Parathyroid adenoma (tissue), 2 donors: Measurements from ENCODE around the gene MARCHF6.

Source experiments
- H2AFZ ChIP-seq: fragments of 300-600 bp; sonication (generic); one replicate; pipeline ENCODE4 v1.7.0; 2017; ENCODE audit warnings: antibody characterized with exemption, mild to moderate bottlenecking
- H3K27ac ChIP-seq: fragments of 300-600 bp; sonication (generic); one replicate; pipeline ENCODE4 v1.7.0; 2017
- H3K27me3 ChIP-seq: fragments of 300-600 bp; sonication (generic); one replicate; pipeline ENCODE4 v1.7.0; 2017; ENCODE audit warnings: low read length; ENCODE audit not compliant: control insufficient read depth, insufficient read depth
- H3K36me3 ChIP-seq: fragments of 300-600 bp; sonication (generic); one replicate; pipeline ENCODE4 v1.7.0; 2017; ENCODE audit warnings: low read length; ENCODE audit not compliant: control insufficient read depth, insufficient read depth
- H3K4me1 ChIP-seq: fragments of 300-600 bp; sonication (generic); one replicate; pipeline ENCODE4 v1.7.0; 2017; ENCODE audit warnings: control low read depth
- H3K4me2 ChIP-seq: fragments of 300-600 bp; sonication (generic); one replicate; pipeline ENCODE4 v1.7.0; 2017; ENCODE audit warnings: low read length
- H3K4me3 ChIP-seq: fragments of 300-600 bp; sonication (generic); one replicate; pipeline ENCODE4 v1.7.0; 2017; ENCODE audit warnings: low read depth, low read length
- H3K79me2 ChIP-seq: fragments of 300-600 bp; sonication (generic); one replicate; pipeline ENCODE4 v1.7.0; 2017; ENCODE audit warnings: control low read depth
- H3K9ac ChIP-seq: fragments of 300-600 bp; sonication (generic); one replicate; pipeline ENCODE4 v1.7.0; 2017; ENCODE audit warnings: mild to moderate bottlenecking
- H3K9me3 ChIP-seq: fragments of 300-600 bp; sonication (generic); one replicate; pipeline ENCODE4 v1.7.0; 2017; ENCODE audit warnings: low read length; ENCODE audit not compliant: control insufficient read depth
- TF ChIP-seq, protein P1 (sequence below): fragments of 300-600 bp; sonication (generic); IDR thresholded peaks from one replicate; pipeline ENCODE4 v1.7.0; 2017; ENCODE audit warnings: antibody characterized with exemption, mild to moderate bottlenecking
- donor health status: primary hyperparathyroidism.

The MARCHF6 gene

DNA sequence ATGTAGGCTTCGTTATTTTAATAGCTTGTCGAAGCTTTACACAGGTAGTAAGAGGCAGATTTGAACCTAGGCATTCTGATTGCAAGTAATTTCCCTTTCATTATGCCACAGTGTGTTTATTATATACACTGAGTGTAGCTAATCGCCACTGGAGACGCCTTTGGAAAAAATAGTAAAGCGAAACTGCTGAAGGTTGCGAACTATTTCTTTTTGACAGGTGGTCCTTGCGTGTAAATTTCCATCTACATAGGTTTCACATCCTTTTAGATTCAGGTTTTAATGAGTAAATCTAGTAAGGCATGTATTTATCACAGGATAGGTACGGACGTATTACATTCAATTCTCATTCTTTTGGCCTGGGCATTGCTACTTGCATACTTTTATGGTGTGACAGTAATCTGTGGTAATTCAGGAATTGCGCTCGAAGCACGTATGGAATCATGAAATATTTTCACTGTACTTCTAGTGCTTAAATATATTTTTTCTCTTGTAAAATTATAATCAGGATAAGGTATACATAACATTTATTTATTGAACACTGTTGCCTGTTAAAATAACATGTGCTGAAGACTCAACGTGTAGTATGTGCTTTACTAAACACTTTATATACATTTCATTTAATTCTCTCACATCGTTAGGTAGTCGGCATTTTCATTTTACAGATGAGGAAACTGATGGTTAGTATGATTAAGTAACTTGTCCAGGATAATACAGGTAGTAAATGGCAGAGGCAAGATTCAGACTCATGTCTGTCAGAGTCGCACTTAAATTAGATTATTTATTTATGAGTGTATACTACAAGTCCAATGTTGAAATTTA, 1.8 kb downstream of the MARCHF6 start:
- Histone ChIP-seq H3K4me3 (peak overlapping the region; percentile 85), H3K36me3 (no peaks in the 10 kb centered on the region), H3K27ac (no peak overlapping the region), H3K27me3 (no peaks in the 10 kb centered on the region), H3K9ac (no peak overlapping the region), H3K4me2 (peak overlapping the region; percentile 82), H3K9me3 (no peaks in the 10 kb centered on the region), H3K79me2 (peaks cover 45% of the 10 kb centered on the region), H3K4me1 (peaks cover 16% of the 10 kb centered on the region), H2AFZ (no peak overlapping the region)
- TF ChIP-seq, protein P1, sequence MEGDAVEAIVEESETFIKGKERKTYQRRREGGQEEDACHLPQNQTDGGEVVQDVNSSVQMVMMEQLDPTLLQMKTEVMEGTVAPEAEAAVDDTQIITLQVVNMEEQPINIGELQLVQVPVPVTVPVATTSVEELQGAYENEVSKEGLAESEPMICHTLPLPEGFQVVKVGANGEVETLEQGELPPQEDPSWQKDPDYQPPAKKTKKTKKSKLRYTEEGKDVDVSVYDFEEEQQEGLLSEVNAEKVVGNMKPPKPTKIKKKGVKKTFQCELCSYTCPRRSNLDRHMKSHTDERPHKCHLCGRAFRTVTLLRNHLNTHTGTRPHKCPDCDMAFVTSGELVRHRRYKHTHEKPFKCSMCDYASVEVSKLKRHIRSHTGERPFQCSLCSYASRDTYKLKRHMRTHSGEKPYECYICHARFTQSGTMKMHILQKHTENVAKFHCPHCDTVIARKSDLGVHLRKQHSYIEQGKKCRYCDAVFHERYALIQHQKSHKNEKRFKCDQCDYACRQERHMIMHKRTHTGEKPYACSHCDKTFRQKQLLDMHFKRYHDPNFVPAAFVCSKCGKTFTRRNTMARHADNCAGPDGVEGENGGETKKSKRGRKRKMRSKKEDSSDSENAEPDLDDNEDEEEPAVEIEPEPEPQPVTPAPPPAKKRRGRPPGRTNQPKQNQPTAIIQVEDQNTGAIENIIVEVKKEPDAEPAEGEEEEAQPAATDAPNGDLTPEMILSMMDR, result no peak

DNA sequence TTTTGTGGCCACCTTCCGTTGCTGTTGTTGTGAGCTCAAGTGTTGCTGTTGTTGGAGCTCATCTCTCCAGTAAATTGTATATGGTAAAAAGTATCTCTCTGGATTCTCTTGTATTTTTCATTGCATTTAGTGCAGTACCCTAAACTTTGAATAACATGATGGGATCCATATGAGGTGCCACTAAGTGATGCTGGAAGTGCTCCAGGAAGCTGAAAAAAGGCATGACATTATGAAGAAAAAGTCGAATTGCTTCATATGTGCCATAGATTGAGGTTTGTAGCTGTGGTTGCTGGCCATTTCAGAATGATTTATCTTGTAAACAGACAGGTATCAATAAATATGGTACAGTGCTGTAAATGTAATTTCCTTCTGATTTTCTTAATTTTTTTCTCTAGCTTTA, 5.5 kb downstream of the MARCHF6 start:
- Histone ChIP-seq H3K4me1 (peaks cover 13% of the 10 kb centered on the region), H3K79me2 (peaks cover 69% of the 10 kb centered on the region), H3K9me3 (no peaks in the 10 kb centered on the region), H3K27ac (no peak overlapping the region), H3K4me3 (no peak overlapping the region), H3K27me3 (no peaks in the 10 kb centered on the region), H3K36me3 (no peaks in the 10 kb centered on the region), H3K4me2 (no peak overlapping the region), H3K9ac (no peak overlapping the region), H2AFZ (no peak overlapping the region)
- TF ChIP-seq, protein P1, result no peak

DNA sequence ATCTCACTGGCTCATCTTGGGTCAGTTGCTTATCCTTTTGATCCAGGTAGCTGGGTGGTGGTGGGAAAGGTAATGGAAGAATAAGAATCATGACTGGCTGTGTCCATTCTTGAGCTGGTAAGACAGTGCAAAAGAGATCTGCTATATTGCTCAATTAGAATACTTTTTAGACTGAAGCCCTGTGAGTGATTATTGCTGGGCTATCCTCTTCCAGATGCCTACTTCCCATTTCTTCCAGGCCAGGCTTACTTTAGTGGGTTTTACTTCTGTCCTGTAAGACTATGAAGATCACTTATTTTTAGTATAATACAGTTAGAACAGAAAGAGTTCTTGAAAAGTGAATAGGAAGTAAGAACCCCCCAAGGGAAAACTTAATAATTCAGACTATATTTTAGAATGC, 7.2 kb downstream of the MARCHF6 start:
- Histone ChIP-seq H3K36me3 (no peaks in the 10 kb centered on the region), H3K27me3 (no peaks in the 10 kb centered on the region), H3K9ac (no peak overlapping the region), H3K4me3 (no peak overlapping the region), H3K79me2 (peaks cover 62% of the 10 kb centered on the region), H3K4me1 (peaks cover 8% of the 10 kb centered on the region), H3K4me2 (no peak overlapping the region), H2AFZ (no peak overlapping the region), H3K9me3 (no peaks in the 10 kb centered on the region), H3K27ac (no peak overlapping the region)
- TF ChIP-seq, protein P1, result no peak

DNA sequence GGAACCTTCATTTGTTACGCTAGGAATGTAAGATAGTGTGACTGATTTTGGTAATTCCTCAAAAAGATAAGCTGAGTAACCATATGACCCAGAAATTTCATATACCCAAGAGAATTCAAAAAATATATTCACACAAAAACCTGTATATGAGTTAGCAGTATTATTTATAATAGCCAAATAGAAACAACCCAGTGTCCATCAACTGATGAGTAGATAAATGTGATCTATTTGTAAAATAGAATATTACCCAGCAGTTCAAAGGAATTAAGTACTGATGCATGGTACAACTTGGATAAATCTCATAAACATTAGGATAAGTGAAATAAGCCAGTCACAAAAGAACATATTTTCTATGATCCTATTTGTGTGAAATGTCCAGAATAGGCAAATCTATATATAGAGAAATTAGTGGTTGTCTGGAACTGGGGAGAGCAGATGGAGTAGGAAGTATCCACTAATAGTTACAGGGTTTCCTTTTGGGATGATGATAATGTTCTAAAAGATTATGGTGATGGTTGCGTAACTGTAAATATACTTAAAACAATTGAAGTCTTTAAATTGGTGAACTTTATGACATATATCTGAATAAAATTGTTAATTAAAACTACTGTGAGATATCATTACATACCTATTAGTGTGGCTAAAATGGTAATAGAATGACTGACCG, 10.2 kb downstream of the MARCHF6 start:
- no peak overlapping the region for H3K4me3 ChIP-seq
- H3K9me3 ChIP-seq, result no peaks in the 10 kb centered on the region
- peaks cover 66% of the 10 kb centered on the region for H3K79me2 ChIP-seq
- no peak overlapping the region for H3K9ac ChIP-seq
- no peak overlapping the region for H3K4me2 ChIP-seq
- no peak overlapping the region for H2AFZ ChIP-seq
- no peak overlapping the region for H3K27ac ChIP-seq
- H3K27me3 ChIP-seq, result no peaks in the 10 kb centered on the region
- TF ChIP-seq, protein P1, result no peak
- H3K4me1 ChIP-seq, result peaks cover 10% of the 10 kb centered on the region
- no peaks in the 10 kb centered on the region for H3K36me3 ChIP-seq
